KMS-11 (cell line): ENCODE measurements around the gene SDK2.

Source experiments
- H2AFZ ChIP-seq: fragments of 200-600 bp; sonication (generic); 2 replicates; pipeline ENCODE4 v1.6.1; 2016; ENCODE audit warnings: antibody characterized with exemption, mixed run types, low read depth
- H3K27ac ChIP-seq: fragments of 200-600 bp; sonication (generic); 2 replicates; pipeline ENCODE4 v1.6.1; 2016; ENCODE audit warnings: mild to moderate bottlenecking, mixed run types
- H3K27me3 ChIP-seq: fragments of 200-600 bp; sonication (generic); 2 replicates; pipeline ENCODE4 v1.6.1; 2017; ENCODE audit warnings: mild to moderate bottlenecking, low read depth, mixed run types, moderate library complexity; ENCODE audit not compliant: insufficient read depth
- H3K36me3 ChIP-seq: fragments of 200-600 bp; sonication (generic); 2 replicates; pipeline ENCODE4 v1.6.1; 2017; ENCODE audit warnings: mild to moderate bottlenecking, mixed run types; ENCODE audit not compliant: insufficient read depth
- H3K4me1 ChIP-seq: fragments of 200-600 bp; sonication (generic); 2 replicates; pipeline ENCODE4 v1.6.1; 2016; ENCODE audit warnings: mild to moderate bottlenecking, low read depth, mixed run types; ENCODE audit not compliant: poor library complexity, severe bottlenecking
- H3K4me2 ChIP-seq: fragments of 200-600 bp; sonication (generic); 2 replicates; pipeline ENCODE4 v1.7.0; 2016; ENCODE audit warnings: mild to moderate bottlenecking, mixed run types
- H3K4me3 ChIP-seq: fragments of 200-600 bp; sonication (generic); IDR thresholded peaks from 2 replicates; pipeline ENCODE4 v1.6.1; 2017; ENCODE audit warnings: low read depth, low read length, mixed read lengths; ENCODE audit not compliant: insufficient read depth
- H3K79me2 ChIP-seq: fragments of 200-600 bp; sonication (generic); 2 replicates; pipeline ENCODE4 v1.6.1; 2016; ENCODE audit warnings: low read depth, mixed run types; ENCODE audit not compliant: insufficient read depth
- H3K9ac ChIP-seq: fragments of 200-600 bp; sonication (generic); 2 replicates; pipeline ENCODE4 v1.6.1; 2016; ENCODE audit warnings: mild to moderate bottlenecking, mixed run types
- H4K20me1 ChIP-seq: fragments of 200-600 bp; sonication (generic); 2 replicates; pipeline ENCODE4 v1.6.1; 2016; ENCODE audit warnings: mild to moderate bottlenecking, mixed run types; ENCODE audit not compliant: insufficient read depth
- TF ChIP-seq, protein P1 (sequence below): fragments of 200-600 bp; sonication (generic); conservative IDR thresholded peaks from 2 replicates; pipeline ENCODE4 v1.6.1; 2017; ENCODE audit warnings: low read depth, mild to moderate bottlenecking, antibody characterized with exemption, low read length, moderate library complexity, mixed read lengths

The SDK2 gene

DNA sequence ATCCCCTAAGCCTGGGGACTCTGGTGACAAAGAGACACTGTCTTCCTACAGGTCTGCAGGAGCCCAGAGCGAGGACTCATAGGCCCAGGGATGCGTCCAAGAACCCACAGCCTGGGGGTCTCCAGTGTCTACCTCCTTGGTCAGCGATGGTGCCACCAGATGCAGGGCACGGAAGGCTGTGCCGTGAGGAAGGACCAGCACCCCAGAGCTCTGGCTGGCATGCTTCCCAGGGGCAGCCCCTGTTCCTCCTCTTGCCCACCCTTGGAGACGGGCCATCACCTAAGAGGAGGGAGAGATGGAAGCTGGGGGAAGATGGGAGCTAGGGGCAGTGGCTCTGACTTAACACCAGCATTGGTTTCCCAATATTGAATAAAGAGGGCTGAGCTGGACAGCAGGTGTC is 125.2 kb downstream of the SDK2 start:
- TF ChIP-seq, protein P1, sequence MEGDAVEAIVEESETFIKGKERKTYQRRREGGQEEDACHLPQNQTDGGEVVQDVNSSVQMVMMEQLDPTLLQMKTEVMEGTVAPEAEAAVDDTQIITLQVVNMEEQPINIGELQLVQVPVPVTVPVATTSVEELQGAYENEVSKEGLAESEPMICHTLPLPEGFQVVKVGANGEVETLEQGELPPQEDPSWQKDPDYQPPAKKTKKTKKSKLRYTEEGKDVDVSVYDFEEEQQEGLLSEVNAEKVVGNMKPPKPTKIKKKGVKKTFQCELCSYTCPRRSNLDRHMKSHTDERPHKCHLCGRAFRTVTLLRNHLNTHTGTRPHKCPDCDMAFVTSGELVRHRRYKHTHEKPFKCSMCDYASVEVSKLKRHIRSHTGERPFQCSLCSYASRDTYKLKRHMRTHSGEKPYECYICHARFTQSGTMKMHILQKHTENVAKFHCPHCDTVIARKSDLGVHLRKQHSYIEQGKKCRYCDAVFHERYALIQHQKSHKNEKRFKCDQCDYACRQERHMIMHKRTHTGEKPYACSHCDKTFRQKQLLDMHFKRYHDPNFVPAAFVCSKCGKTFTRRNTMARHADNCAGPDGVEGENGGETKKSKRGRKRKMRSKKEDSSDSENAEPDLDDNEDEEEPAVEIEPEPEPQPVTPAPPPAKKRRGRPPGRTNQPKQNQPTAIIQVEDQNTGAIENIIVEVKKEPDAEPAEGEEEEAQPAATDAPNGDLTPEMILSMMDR = no peak
- Histone ChIP-seq H3K27me3 (peaks cover 85% of the 10 kb centered on the region), H3K4me1 (no peaks in the 10 kb centered on the region), H3K9ac (no peak overlapping the region), H4K20me1 (no peaks in the 10 kb centered on the region), H3K4me2 (no peak overlapping the region), H3K4me3 (no peak overlapping the region), H3K27ac (no peak overlapping the region), H3K36me3 (no peaks in the 10 kb centered on the region), H3K79me2 (no peaks in the 10 kb centered on the region), H2AFZ (no peak overlapping the region)

DNA sequence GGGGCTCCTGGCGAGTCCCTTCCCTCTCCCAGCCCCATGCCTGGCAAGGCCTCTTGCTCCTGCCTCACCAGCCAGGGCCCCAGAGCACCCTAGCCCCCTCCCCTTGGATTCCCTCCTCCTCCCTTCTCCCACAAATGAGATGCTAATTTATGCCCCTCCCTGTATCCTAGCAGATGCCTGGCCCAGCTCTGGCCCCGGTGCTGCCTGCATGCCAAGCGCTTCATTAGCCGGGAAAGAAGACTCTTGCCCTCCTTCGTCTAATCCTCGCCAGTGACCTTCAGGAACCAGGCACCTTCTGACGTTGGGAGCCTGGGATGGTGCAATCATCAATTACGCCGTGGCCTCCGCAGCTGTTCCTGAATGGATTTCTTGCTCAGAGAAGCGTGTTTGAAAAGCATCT is 127.8 kb downstream of the SDK2 start:
- Histone ChIP-seq H3K4me1 (no peaks in the 10 kb centered on the region), H3K4me2 (no peak overlapping the region), H4K20me1 (no peaks in the 10 kb centered on the region), H2AFZ (no peak overlapping the region), H3K36me3 (no peaks in the 10 kb centered on the region), H3K79me2 (no peaks in the 10 kb centered on the region), H3K9ac (no peak overlapping the region), H3K4me3 (no peak overlapping the region), H3K27me3 (peaks cover 86% of the 10 kb centered on the region), H3K27ac (no peak overlapping the region)
- TF ChIP-seq, protein P1 = no peak

DNA sequence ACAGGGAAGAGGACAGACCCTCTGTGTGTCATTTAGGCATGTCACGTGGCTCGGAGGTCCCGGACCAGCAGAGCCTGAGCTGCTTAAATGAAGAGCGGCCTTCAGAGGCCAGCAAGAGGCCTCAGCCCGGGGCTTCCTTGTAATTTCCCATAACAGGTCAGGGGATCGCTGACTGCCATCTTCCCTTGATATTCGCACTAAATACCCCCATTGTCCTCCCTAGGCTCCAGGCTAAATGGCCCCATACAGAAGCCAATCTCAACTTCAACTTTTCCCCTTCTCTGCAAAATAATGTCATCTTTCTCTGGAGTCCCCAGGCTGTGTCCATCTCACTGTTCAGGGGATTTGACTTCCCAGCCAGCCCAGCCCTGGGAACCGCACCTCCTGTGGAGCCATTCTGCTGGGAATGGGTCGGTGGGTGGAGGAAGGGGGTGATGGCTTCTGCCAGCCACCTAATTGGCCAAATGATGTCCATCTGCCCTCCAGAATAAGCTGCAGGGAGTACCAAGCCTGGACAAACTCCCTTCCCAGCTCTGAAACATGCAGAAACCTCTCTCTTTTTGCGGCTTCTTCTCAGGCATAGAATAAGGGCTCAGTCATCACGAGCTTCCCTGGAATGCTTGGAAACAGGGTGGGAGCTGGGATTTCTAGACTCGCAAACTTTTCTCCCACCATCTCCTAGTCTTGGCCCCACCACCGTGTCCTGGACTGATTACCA is 129.9 kb downstream of the SDK2 start:
- Histone ChIP-seq H3K4me2 (no peak overlapping the region), H3K27ac (no peak overlapping the region), H2AFZ (no peak overlapping the region), H3K27me3 (peaks cover 78% of the 10 kb centered on the region), H3K36me3 (no peaks in the 10 kb centered on the region), H3K79me2 (no peaks in the 10 kb centered on the region), H3K4me3 (no peak overlapping the region), H3K4me1 (no peaks in the 10 kb centered on the region), H4K20me1 (no peaks in the 10 kb centered on the region), H3K9ac (no peak overlapping the region)
- TF ChIP-seq, protein P1 = no peak

DNA sequence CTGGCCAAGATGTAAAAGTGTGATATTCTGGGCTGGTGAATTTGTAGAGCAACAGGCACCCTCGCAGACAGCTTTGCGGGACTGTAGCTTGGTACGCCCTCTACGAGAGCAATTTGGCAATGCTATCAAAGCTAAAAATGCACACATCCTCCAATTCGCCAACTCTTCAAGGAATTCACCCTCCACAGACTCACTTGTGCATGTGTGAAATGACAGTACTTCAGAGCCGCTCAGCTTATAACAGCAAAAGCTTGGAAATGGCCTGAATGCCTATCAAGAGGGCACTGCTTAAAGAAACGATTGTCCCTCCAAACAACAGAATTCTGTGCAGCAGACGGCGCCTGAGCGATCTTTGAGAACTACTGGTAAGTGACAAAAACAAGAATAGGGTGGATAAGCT is 130.8 kb downstream of the SDK2 start:
- H3K27me3 ChIP-seq = peaks cover 79% of the 10 kb centered on the region
- H4K20me1 ChIP-seq = no peaks in the 10 kb centered on the region
- no peak overlapping the region for H2AFZ ChIP-seq
- no peak overlapping the region for H3K27ac ChIP-seq
- no peak overlapping the region for H3K4me3 ChIP-seq
- H3K9ac ChIP-seq = no peak overlapping the region
- H3K79me2 ChIP-seq = no peaks in the 10 kb centered on the region
- no peaks in the 10 kb centered on the region for H3K36me3 ChIP-seq
- TF ChIP-seq, protein P1 = no peak
- H3K4me2 ChIP-seq = no peak overlapping the region
- no peaks in the 10 kb centered on the region for H3K4me1 ChIP-seq
